GM18870 (cell line): ENCODE measurements around the gene GSTA5.
A peak's percentile ranks its signal among the peaks of the same experiment; 100 is the strongest.
"Not testable (repeated sequence)": the region's sequence is repeated elsewhere in the genome, so short reads cannot be mapped to it uniquely, and the experiment has no call there.

Source experiments
- ATAC-seq: cut with Tn5 transposase; IDR thresholded peaks from one replicate; pipeline ENCODE4 v1.9.1; 2021; ENCODE audit warnings: moderate library complexity; ENCODE audit not compliant: unreplicated experiment

GSTA5 gene

DNA sequence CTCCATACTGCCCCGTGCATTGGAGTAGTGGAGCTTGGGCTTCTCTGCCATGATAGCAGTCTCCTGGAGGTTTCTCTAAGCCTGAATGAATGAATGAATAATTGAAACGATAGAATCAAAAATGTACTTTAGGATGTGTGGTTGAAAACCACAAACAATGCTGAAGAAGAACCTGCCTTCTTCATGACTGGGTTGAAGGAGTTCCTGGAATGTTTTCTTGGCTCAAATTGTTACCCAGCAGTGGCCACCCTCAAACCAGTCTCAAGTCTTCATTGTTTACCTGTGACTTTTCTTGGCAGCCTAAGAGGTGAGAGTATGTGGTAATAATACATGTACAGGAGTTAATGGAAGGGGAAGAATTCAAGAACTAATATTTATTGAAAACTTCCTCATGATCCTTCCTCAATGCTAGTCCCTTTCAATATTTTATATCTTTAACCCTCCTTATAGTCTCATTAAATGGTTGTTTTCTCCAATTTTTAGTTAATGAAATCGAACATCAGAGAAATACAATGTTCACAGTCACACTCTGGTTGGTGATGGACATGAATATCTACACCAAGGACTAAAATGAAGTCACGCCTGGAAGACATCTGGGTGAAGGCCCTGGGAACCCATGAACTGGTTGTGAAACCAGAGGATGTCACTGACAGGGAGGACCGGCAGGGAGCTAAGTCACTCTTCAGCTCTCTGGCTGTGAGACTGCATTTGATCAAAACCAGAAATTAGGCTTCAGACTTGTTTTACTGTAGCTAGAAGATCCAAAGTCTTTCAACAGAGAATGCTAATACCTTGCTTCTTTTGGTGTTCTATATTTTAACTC is at the start of gene GSTA5:
Gene GSTA5 (minus strand): TSS at position 51 of the 823 bp plus-strand sequence.
- no peak for ATAC-seq

DNA sequence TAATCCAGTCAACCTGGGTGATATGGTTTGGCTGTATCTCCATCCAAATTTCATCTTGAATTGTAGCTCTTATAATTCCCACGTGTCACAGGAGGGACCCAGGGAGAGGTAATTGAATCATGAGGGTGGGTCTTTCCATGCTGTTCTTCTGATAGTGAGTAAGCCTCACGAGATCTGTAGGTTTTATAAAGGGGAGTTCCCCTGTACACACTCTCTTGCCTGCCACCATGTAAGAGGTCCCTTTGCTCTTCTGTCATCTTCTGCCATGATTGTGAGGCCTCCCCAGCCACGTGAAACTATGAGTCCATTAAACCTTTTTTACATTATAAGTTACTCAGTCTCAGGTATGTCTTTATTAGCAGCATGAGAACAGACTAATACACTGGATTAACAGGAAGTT is 49.4 kb upstream of the GSTA5 start:
- ATAC-seq = no peak

GRCh38 chr6:52887910-52888524 is 47.4 kb upstream of the GSTA5 start:
- no peak for ATAC-seq

DNA sequence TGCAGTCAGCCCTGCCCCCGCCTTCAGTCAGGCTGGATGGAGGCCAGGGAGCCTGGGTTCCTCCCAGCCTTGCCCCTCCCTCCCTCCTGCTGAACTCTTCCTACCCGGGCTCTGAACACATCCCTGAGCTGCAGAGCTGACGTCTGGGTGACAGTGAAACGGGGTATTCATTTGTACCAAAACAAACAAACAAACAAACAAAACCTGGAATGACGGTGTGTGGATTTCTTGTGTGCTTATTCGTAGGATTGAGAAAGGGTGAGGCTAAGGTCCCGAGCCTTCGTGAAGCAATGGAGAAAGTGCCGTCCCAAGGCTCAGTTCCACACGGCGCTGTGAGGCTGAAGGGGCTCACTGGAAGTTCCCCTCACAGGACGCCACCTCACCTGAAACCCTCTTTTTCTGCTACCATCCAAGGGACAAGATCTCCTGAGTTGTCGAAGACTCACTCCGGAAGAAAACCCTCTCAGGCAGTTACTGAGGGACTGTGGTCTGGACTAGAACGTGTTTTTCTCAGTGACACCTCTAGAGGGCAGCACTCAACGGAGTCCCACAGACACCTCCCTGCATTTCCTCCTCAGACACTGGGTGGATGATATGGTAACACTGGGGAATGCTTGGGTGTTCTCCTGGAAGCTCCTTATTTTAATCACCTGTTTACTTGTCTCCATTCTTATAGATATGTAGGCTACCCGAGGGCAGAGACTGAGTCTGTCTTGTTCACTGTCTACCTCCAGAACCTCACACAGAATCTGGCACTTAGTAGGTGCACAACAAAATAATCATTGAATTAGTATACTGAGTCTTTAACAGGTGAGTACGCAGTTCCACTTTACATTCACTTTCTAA is 41.6 kb upstream of the GSTA5 start:
- peak; percentile 99 for ATAC-seq

- ATAC-seq = no peak
Measured at GRCh38 chr6:52881662-52881995, 41.0 kb upstream of the GSTA5 start.

DNA sequence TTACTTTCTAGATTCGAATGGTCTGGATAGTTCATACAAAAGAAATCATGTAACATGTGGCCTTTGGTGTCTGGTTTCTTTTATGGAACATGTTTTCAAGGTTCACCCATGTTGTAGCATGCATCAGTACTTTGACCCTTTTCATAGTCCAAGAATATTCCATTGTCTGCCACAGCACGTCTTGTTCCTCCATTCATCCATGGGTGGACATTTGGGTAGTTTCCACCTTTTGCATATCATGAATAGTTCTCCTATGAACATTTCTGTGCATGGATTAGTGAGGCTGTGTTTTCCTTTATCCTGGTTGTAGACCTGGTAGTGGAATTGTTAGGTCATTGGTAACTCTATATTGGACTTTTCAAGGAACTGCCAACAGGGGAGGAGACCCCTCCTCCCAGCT is 37.2 kb upstream of the GSTA5 start:
- ATAC-seq = no peak

- ATAC-seq = no peak
Measured at GRCh38 chr6:52877168-52877567, 36.6 kb upstream of the GSTA5 start.

GRCh38 chr6:52876056-52876787 is 35.6 kb upstream of the GSTA5 start:
- no peak for ATAC-seq

DNA sequence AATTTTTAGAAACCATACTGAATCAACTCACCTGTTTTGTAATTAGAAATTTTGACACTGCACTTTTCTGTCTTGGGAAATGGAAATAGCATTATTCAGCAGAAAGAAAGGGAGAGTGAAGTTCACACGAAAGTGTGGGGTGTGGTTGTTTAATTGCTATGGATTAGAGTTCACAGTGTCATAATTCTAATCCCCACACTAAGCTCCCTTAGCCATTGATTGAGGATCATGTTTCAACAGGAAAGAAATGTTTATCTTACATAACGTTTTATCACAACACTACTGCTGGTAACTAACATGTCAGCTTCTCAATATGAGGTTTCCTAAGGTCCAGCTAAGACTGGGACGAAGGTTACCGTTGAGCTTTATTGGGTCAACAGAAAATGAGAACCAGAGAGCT is 31.4 kb upstream of the GSTA5 start:
- no peak for ATAC-seq

GRCh38 chr6:52871621-52872020 is 31.0 kb upstream of the GSTA5 start:
- no peak for ATAC-seq

DNA sequence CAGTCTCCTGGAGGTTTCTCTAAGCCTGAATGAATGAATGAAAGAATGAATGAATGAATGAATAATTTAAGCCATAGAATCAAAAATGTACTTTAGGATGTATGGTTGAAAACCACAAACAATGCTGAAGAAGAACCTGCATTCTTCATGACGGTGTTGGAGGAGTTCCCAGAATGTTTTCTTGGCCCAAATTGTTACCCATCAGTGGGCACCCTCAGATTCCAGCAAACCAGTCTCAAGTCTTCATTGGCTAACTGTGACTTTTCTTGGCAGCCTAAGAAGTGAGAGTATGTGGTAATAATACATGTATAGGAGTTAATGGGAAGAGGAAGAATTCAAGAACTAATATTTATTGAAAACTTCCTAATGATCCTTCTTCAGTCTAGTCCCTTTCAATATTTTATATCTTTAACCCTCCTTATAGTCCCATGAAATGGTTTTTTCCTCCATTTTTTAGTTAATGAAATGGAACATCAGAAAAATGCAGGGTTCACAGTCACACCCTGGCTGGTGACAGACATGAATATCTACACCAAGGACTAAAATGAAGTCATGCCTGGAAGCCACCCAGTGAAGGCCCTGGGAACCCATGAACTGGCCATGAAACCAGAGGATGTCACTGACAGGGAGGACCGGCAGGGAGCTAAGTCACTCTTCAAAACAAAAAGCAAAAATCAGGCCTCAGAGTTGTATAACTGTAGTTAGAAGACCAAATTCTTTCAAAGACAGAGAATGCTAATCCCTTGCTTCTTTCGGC is 29.9 kb upstream of the GSTA5 start:
- not testable (repeated sequence) for ATAC-seq

DNA sequence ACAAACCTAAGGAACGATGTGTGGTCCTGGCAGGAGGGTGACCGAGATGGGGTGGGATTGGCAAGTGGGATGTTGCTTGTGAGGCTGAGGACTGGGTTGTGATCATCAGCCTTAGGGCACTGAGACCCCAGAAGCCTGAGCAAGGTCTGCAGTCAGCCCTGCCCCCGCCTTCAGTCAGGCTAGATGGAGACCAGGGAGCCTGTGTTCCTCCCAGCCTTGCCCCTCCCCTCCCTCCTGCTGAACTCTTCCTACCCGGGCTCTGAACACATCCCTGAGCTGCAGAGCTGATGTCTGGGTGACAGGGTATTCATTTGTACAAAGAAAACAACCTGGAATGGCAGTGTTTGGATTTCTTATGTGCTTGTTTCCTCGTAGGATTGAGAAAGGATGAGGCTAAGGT is 28.3 kb upstream of the GSTA5 start:
- not testable (repeated sequence) for ATAC-seq

DNA sequence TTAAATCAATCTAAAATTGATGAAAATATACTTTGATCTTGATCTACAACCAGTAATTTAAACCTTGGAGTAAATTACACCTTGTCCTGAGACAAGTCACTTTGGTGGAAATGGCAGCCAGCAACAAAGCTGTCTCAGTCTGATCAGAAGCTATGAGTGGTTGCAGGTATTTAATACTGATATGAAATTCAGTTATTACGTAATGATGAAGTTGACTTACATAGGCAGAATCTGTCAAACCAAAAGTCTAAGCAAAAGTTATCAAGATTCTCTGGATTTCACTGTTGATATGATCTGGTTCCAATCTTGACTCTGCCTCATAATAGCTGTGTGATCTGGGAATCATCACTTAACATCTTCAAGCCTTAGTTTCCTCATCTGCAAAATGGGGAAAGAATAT is 27.6 kb upstream of the GSTA5 start:
- ATAC-seq = no peak

- ATAC-seq = not testable (repeated sequence)
Measured at GRCh38 chr6:52861151-52861550, 20.5 kb upstream of the GSTA5 start.

DNA sequence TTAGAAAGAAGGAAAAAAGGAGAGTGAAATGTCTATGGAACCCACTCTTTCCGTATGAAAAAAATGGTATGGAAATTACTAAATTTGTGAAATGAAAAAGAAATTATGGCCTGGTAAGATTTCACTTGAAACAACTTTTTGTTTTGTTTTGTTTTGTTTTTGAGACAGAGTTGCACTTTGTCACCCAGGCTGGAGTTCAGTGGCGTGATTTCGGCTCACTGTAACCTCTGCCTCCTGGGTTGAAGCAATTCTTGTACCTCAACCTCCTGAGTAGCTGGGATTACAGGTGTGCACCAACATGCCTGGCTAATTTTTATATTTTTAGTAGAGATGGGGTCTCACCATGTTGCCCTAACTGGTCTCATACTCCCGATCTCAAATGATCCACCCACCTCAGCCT is 17.8 kb upstream of the GSTA5 start:
- no peak for ATAC-seq

GRCh38 chr6:52856137-52856536 is 15.5 kb upstream of the GSTA5 start:
- not testable (repeated sequence) for ATAC-seq

- ATAC-seq = no peak
Measured at GRCh38 chr6:52849137-52849536, 8.5 kb upstream of the GSTA5 start.

GRCh38 chr6:52846002-52846401 is 5.4 kb upstream of the GSTA5 start:
- ATAC-seq = no peak

GRCh38 chr6:52843605-52844004 is 3.0 kb upstream of the GSTA5 start:
- no peak for ATAC-seq
